ENCODE data around the gene MYORG. TPM values are rescaled to one million over a fixed set of nuclear protein-coding genes. Genes with fewer than 3 reads are reported as not detected.

MYORG gene
- total and polyA plus RNA-seq, 9 of the 15 experiments (the other 6 are each of a cell fraction or from before 2014, with no cell fraction given), result 0.06 to 0.82 (median 0.18) TPM

GRCh38 chr9:34385561-34386230 is 9.0 kb upstream of the MYORG start:
- POLR2A ChIA-PET, result interaction anchor here (0.6 kb wide), 1 partner anchor 13 kb away, joined by 3 read pairs; no protein-coding TSS in a partner anchor

More at GRCh38 chr9:34385561-34386230, 9.0 kb upstream of the MYORG start:
- DNase-seq (ENCODE audit: extremely low read depth in 1 of 4, low spot score in 3 of 4) (no peak), FAIRE-seq (no peak), ATAC-seq (no peak)
- no peaks in the 10 kb centered on the region for H3K9me3 ChIP-seq (replicated peaks; ENCODE audit: control insufficient read depth, insufficient read depth, low read depth, low read length)
- H3K36me3 ChIP-seq (ENCODE audit: control insufficient read depth, insufficient read depth, low read length), result no peaks in the 10 kb centered on the region
- H3K9me1 ChIP-seq (ENCODE audit: control insufficient read depth, insufficient read depth, low read length), result no peaks in the 10 kb centered on the region
- no peak overlapping the region for H3K4me3 ChIP-seq
- peaks cover 6 to 8% of the 10 kb centered on the region in 2 experiments; a peak in 3 of 5 replicates for H3K4me1 ChIP-seq (replicated peaks in 1 of 2; ENCODE audit: control insufficient read depth in 2 of 2, insufficient read depth in 2 of 2, low read length in 2 of 2)
- H3K9ac ChIP-seq (ENCODE audit: insufficient read depth in 1 of 2, low read depth in 2 of 2, low read length in 2 of 2), result no peak overlapping the region
- CTCF ChIA-PET (ENCODE audit: low intra/inter-chr PET ratio), result no interaction called here
- WGBS (ENCODE audit: insufficient coverage, low coverage, missing lambda C conversion rate), result 80% methylated on average over 1 of the region's 6 CpGs
- in situ Hi-C loops (cut with MboI), result no loop called here
- no peaks in the 10 kb centered on the region for H3K79me2 ChIP-seq (ENCODE audit: control insufficient read depth, insufficient read depth, low read length)
- H2AFZ ChIP-seq (ENCODE audit: low read depth, low read length), result no peak overlapping the region
- intact Hi-C loops (cut with micrococcal nuclease), result no loop called here
- no peak for TF ChIP-seq MTA3 (IDR thresholded peaks at IDR 0.05; ENCODE audit: borderline replicate concordance)
- TF ChIP-seq ZSCAN32 (CRISPR knock-in tag; IDR thresholded peaks at IDR 0.05), result no peak
- TF ChIP-seq, protein P1, sequence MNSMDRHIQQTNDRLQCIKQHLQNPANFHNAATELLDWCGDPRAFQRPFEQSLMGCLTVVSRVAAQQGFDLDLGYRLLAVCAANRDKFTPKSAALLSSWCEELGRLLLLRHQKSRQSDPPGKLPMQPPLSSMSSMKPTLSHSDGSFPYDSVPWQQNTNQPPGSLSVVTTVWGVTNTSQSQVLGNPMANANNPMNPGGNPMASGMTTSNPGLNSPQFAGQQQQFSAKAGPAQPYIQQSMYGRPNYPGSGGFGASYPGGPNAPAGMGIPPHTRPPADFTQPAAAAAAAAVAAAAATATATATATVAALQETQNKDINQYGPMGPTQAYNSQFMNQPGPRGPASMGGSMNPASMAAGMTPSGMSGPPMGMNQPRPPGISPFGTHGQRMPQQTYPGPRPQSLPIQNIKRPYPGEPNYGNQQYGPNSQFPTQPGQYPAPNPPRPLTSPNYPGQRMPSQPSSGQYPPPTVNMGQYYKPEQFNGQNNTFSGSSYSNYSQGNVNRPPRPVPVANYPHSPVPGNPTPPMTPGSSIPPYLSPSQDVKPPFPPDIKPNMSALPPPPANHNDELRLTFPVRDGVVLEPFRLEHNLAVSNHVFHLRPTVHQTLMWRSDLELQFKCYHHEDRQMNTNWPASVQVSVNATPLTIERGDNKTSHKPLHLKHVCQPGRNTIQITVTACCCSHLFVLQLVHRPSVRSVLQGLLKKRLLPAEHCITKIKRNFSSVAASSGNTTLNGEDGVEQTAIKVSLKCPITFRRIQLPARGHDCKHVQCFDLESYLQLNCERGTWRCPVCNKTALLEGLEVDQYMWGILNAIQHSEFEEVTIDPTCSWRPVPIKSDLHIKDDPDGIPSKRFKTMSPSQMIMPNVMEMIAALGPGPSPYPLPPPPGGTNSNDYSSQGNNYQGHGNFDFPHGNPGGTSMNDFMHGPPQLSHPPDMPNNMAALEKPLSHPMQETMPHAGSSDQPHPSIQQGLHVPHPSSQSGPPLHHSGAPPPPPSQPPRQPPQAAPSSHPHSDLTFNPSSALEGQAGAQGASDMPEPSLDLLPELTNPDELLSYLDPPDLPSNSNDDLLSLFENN (IDR thresholded peaks at IDR 0.05; ENCODE audit: low read depth in 2 of 2, low read length in 2 of 2), result no peak
- TF ChIP-seq, protein P2, sequence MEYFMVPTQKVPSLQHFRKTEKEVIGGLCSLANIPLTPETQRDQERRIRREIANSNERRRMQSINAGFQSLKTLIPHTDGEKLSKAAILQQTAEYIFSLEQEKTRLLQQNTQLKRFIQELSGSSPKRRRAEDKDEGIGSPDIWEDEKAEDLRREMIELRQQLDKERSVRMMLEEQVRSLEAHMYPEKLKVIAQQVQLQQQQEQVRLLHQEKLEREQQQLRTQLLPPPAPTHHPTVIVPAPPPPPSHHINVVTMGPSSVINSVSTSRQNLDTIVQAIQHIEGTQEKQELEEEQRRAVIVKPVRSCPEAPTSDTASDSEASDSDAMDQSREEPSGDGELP (CRISPR knock-in tag; IDR thresholded peaks at IDR 0.05; ENCODE audit: borderline replicate concordance), result no peak
- TF ChIP-seq ZNF224 (CRISPR knock-in tag; IDR thresholded peaks at IDR 0.05), result no peak
- no TSS peak for BruUV-seq (replicated peaks)
- no peaks in the 10 kb centered on the region for H4K20me1 ChIP-seq (replicated peaks; ENCODE audit: control insufficient read depth, insufficient read depth, low read length)
- H3K27me3 ChIP-seq (ENCODE audit: control insufficient read depth in 2 of 2, insufficient read depth in 2 of 2, low read length in 2 of 2), result no peaks in the 10 kb centered on the region
- H3K4me2 ChIP-seq (ENCODE audit: insufficient read depth, low read length), result no peak overlapping the region
- no peak overlapping the region for H3K27ac ChIP-seq (ENCODE audit: extremely low read depth, low read depth, low read length)

All from K562 (cell line).